H9 (cell line): ENCODE measurements around the gene THBS2. TPM values are rescaled to one million over a fixed set of nuclear protein-coding genes. Genes with fewer than 3 reads are reported as not detected.

Experiments used
- DNase-seq: peaks from one replicate; pipeline ENCODE4 v3.0.0-alpha.2; 2017
- H2AFZ ChIP-seq: one replicate; pipeline ENCODE4 v1.6.1; 2013; ENCODE audit warnings: mild to moderate bottlenecking, low read length, control low read depth, moderate library complexity
- H2AK5ac ChIP-seq: 2 replicates; pipeline ENCODE4 v1.6.1; 2013; ENCODE audit warnings: low read length, control low read depth, mixed read lengths; ENCODE audit not compliant: insufficient read length
- H2BK120ac ChIP-seq: one replicate; pipeline ENCODE4 v1.6.1; 2013; ENCODE audit warnings: low read depth, mild to moderate bottlenecking, low read length, control low read depth, inconsistent platforms; ENCODE audit not compliant: poor library complexity, severe bottlenecking
- H2BK12ac ChIP-seq: 2 replicates; pipeline ENCODE4 v1.6.1; 2013; ENCODE audit warnings: low read length, control low read depth, mixed read lengths, low read depth; ENCODE audit not compliant: insufficient read length
- H2BK15ac ChIP-seq: 2 replicates; pipeline ENCODE4 v1.6.1; 2013; ENCODE audit warnings: low read depth, low read length, control low read depth
- H2BK20ac ChIP-seq: one replicate; pipeline ENCODE4 v1.6.1; 2013; ENCODE audit warnings: low read depth, mild to moderate bottlenecking, low read length, control low read depth, inconsistent platforms; ENCODE audit not compliant: poor library complexity, severe bottlenecking
- H2BK5ac ChIP-seq: 2 replicates; pipeline ENCODE4 v1.6.1; 2013; ENCODE audit warnings: low read length, control low read depth, mixed read lengths; ENCODE audit not compliant: insufficient read length
- H3K14ac ChIP-seq: 2 replicates; pipeline ENCODE4 v1.6.1; 2013; ENCODE audit warnings: low read length, control low read depth; ENCODE audit not compliant: insufficient read depth
- H3K18ac ChIP-seq: 2 replicates; pipeline ENCODE4 v1.6.1; 2013; ENCODE audit warnings: low read depth, mild to moderate bottlenecking, mixed read lengths, low read length, control low read depth; ENCODE audit not compliant: insufficient read length
- H3K23ac ChIP-seq: 2 replicates; pipeline ENCODE4 v1.6.1; 2013; ENCODE audit warnings: low read length, control low read depth, mixed read lengths, low read depth; ENCODE audit not compliant: insufficient read length
- H3K23me2 ChIP-seq: 2 replicates; pipeline ENCODE4 v1.6.1; 2013; ENCODE audit warnings: low read depth, mild to moderate bottlenecking, mixed read lengths, low read length, control low read depth; ENCODE audit not compliant: insufficient read length, poor library complexity, severe bottlenecking
- H3K27ac ChIP-seq: 2 replicates; pipeline ENCODE4 v1.5.1; 2013; ENCODE audit warnings: low read length, control low read depth, mixed read lengths, low read depth; ENCODE audit not compliant: insufficient read length
- H3K27me3 ChIP-seq: 2 replicates; pipeline ENCODE4 v1.6.1; 2013; ENCODE audit warnings: low read length, control low read depth, inconsistent platforms; ENCODE audit not compliant: insufficient read depth
- H3K4ac ChIP-seq: 2 replicates; pipeline ENCODE4 v1.6.1; 2013; ENCODE audit warnings: low read depth, mild to moderate bottlenecking, control low read depth, inconsistent platforms, low read length, moderate library complexity
- H3K4me1 ChIP-seq: 2 replicates; pipeline ENCODE4 v1.6.1; 2013; ENCODE audit warnings: low read length, control low read depth, inconsistent platforms; ENCODE audit not compliant: insufficient read depth
- H3K4me2 ChIP-seq: 2 replicates; pipeline ENCODE4 v1.6.1; 2013; ENCODE audit warnings: low read length, control low read depth, mixed read lengths; ENCODE audit not compliant: insufficient read length, insufficient read depth
- H3K56ac ChIP-seq: 2 replicates; pipeline ENCODE4 v1.6.1; 2013; ENCODE audit warnings: low read depth, mild to moderate bottlenecking, mixed read lengths, low read length, control low read depth; ENCODE audit not compliant: insufficient read length
- H3K79me1 ChIP-seq: 2 replicates; pipeline ENCODE4 v1.6.1; 2013; ENCODE audit warnings: low read depth, mild to moderate bottlenecking, moderate library complexity, low read length, control low read depth, inconsistent platforms; ENCODE audit not compliant: insufficient read depth, poor library complexity, severe bottlenecking
- H3K79me2 ChIP-seq: 2 replicates; pipeline ENCODE4 v1.6.1; 2013; ENCODE audit warnings: low read length, control low read depth, inconsistent platforms; ENCODE audit not compliant: insufficient read depth
- H3K9ac ChIP-seq: 2 replicates; pipeline ENCODE4 v1.6.1; 2013; ENCODE audit warnings: low read length, control low read depth, mixed read lengths; ENCODE audit not compliant: insufficient read length; ENCODE audit errors: extremely low read depth
- H3K9me3 ChIP-seq: one replicate; pipeline ENCODE4 v1.6.1; 2013; ENCODE audit warnings: low read depth, low read length, inconsistent platforms; ENCODE audit not compliant: control insufficient read depth
- H3T11ph ChIP-seq: one replicate; pipeline ENCODE4 v1.6.1; 2013; ENCODE audit warnings: mild to moderate bottlenecking, low read length, control low read depth, inconsistent platforms
- H4K20me1 ChIP-seq: one replicate; pipeline ENCODE4 v1.6.1; 2013; ENCODE audit not compliant: control insufficient read depth, insufficient read length, insufficient read depth
- H4K5ac ChIP-seq: 2 replicates; pipeline ENCODE4 v1.6.1; 2013; ENCODE audit warnings: low read depth, mild to moderate bottlenecking, mixed read lengths, low read length, control low read depth; ENCODE audit not compliant: insufficient read length
- H4K8ac ChIP-seq: replicated peaks from 2 replicates; pipeline ENCODE4 v1.6.1; 2013; ENCODE audit warnings: low read length, control low read depth, mixed read lengths, low read depth; ENCODE audit not compliant: insufficient read length
- H4K91ac ChIP-seq: 2 replicates; pipeline ENCODE4 v1.6.1; 2013; ENCODE audit warnings: low read depth, mild to moderate bottlenecking, moderate library complexity, mixed read lengths, low read length, control low read depth; ENCODE audit not compliant: insufficient read length
- H3K27ac Mint-ChIP-seq, 3 experiments: 2 replicates in 2 of 3; 3 replicates in 1 of 3; pipeline ENCODE4 v1.8.0; 2020 to 2021; ENCODE audit warnings: mixed read lengths in 3 of 3, mild to moderate bottlenecking in 1 of 3, moderate library complexity in 1 of 3
- H3K27me3 Mint-ChIP-seq: 2 replicates; pipeline ENCODE4 v1.8.0; 2021; ENCODE audit warnings: low read depth, mild to moderate bottlenecking, moderate library complexity, mixed read lengths
- H3K36me3 Mint-ChIP-seq, 3 experiments: 2 replicates in 2 of 3; 3 replicates in 1 of 3; pipeline ENCODE4 v1.8.0; 2020 to 2021; ENCODE audit warnings: low read depth in 3 of 3, mixed read lengths in 3 of 3; ENCODE audit not compliant: insufficient read depth in 1 of 3
- H3K4me1 Mint-ChIP-seq, 2 experiments: 2 replicates each; pipeline ENCODE4 v1.8.0; 2020; ENCODE audit warnings: mixed read lengths in 2 of 2
- H3K4me3 Mint-ChIP-seq, 2 experiments: 2 replicates in 1 of 2; 3 replicates in 1 of 2; pipeline ENCODE4 v1.8.0; 2020 to 2021; ENCODE audit warnings: mild to moderate bottlenecking in 2 of 2, mixed read lengths in 2 of 2, moderate library complexity in 1 of 2
- H3K9me3 Mint-ChIP-seq, 2 experiments: 2 replicates in 1 of 2; 3 replicates in 1 of 2; pipeline ENCODE4 v1.8.0; 2020; ENCODE audit warnings: mild to moderate bottlenecking in 2 of 2, mixed read lengths in 2 of 2, moderate library complexity in 1 of 2
- CTCF ChIP-seq: fragments of 200-600 bp; sonication (generic); conservative IDR thresholded peaks from 3 replicates; pipeline ENCODE4 v1.8.0; 2021; ENCODE audit warnings: antibody characterized with exemption, mild to moderate bottlenecking
- WGBS: extraction: QIAGEN DNeasy Blood & Tissue Kit; methylation state at CpG from one replicate; pipeline ENCODE4 v1.1.7; 2013; ENCODE audit warnings: missing lambda C conversion rate, low lambda C conversion rate, mixed read lengths; ENCODE audit not compliant: insufficient read length; ENCODE audit errors: extremely low coverage; 5-methylcytosine and 5-hydroxymethylcytosine counted together
- total RNA-seq: library from RNA; stranded (reverse); gene quantifications from 2 replicates; pipeline ENCODE4 v1.2.1, GENCODE V29; 2021

Gene THBS2
- total RNA-seq, 1 experiment from 2014 or later: 14.7 TPM

- H4K5ac ChIP-seq: no peak overlapping the region
- H2BK12ac ChIP-seq: no peak overlapping the region
- no peaks in the 10 kb centered on the region for H3K27me3 ChIP-seq
- no peak overlapping the region for H2BK120ac ChIP-seq
- peaks cover 6 to 10% of the 10 kb centered on the region in 2 experiments for H3K4me1 Mint-ChIP-seq
- H4K8ac ChIP-seq: no peak overlapping the region
- WGBS: no CpG with 5 or more reads among the region's 5 CpGs
- H4K20me1 ChIP-seq: no peaks in the 10 kb centered on the region
- H3K9ac ChIP-seq: no peak overlapping the region
- no peak overlapping the region for H3K4ac ChIP-seq
- no peak overlapping the region for H2BK20ac ChIP-seq
- no peaks in the 10 kb centered on the region for H3K23me2 ChIP-seq
- H3K4me3 Mint-ChIP-seq: no peak overlapping the region
- no peak overlapping the region for H3K18ac ChIP-seq
- TF ChIP-seq CTCF: no peak
- H2AK5ac ChIP-seq: no peak overlapping the region
- H3K79me1 ChIP-seq: no peaks in the 10 kb centered on the region
- H2AFZ ChIP-seq: no peak overlapping the region
- H3K56ac ChIP-seq: no peak overlapping the region
- no peaks in the 10 kb centered on the region; the same call in none of the 2 replicates for H3K27me3 Mint-ChIP-seq
- H3K27ac Mint-ChIP-seq: no peak overlapping the region
- H2BK5ac ChIP-seq: no peak overlapping the region
- no peak overlapping the region for H3K27ac ChIP-seq
- H3T11ph ChIP-seq: no peak overlapping the region
- H3K23ac ChIP-seq: no peak overlapping the region
- H3K9me3 ChIP-seq: no peaks in the 10 kb centered on the region
- H3K4me1 ChIP-seq: no peaks in the 10 kb centered on the region; the same call in 1 of the 2 replicates
- no peaks in the 10 kb centered on the region for H3K79me2 ChIP-seq
- no peak overlapping the region for H3K14ac ChIP-seq
- H4K91ac ChIP-seq: no peak overlapping the region
- no peak overlapping the region for H2BK15ac ChIP-seq
- DNase-seq: no peak
- no peaks in the 10 kb centered on the region; a peak in 1 of 5 replicates for H3K9me3 Mint-ChIP-seq
- no peaks in the 10 kb centered on the region; a peak in 1 of 7 replicates for H3K36me3 Mint-ChIP-seq
- no peak overlapping the region for H3K4me2 ChIP-seq
Measured at GRCh38 chr6:169289257-169289618, 35.6 kb upstream of the THBS2 start.
